Measurements from ENCODE around the gene TENM3. TPM values are rescaled to one million over a fixed set of nuclear protein-coding genes. Genes with fewer than 3 reads are reported as not detected.

TENM3 gene
- total RNA-seq, 1 donor from 2014 or later, result not detected

DNA sequence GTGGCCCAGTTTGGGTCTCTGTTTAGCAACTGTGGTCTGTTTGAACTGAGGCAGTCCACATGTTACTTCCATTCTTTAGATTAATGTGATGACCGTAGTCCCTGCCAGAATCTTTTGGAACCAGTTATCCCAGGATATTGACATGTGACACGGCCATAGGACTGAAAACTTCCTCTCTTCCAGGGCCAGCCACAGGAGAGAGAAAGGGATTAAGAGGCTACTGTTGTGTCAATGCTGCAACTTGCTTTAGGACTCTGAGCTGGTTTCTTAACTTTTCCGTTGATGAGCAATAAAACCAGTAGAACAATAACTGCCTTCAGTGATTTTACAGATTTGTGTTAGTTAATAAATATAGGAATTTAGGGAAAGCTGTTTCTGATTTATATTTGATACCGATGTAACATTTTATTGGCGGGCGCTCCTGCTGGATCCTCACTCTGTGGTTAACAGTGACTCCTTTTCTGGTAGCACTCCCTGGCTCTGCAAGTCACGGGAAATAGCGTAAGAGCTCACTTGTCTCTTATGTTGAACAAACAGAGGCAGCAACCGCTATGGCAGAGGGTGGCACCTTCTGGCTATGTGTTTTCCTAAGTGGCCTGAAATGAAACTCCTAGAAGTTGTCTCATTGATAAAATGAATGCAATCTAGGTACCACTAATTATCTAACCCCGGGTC, 2.5 kb downstream of the TENM3 start:
- Mint-ChIP-seq H3K36me3 (ENCODE audit: low read depth) (no peaks in the 10 kb centered on the region), H3K27ac (no peak overlapping the region), H3K4me3 (no peak overlapping the region), H3K4me1 (no peaks in the 10 kb centered on the region), H3K9me3 (peaks cover 9% of the 10 kb centered on the region), H3K27me3 (no peaks in the 10 kb centered on the region)
- ChIA-PET CTCF (no interaction called here), POLR2A (no interaction called here)
- intact Hi-C loops (cut with micrococcal nuclease), result no loop called here
- DNase-seq (no peak), ATAC-seq (ENCODE audit: low read depth) (no peak)
- TF ChIP-seq, protein P1, sequence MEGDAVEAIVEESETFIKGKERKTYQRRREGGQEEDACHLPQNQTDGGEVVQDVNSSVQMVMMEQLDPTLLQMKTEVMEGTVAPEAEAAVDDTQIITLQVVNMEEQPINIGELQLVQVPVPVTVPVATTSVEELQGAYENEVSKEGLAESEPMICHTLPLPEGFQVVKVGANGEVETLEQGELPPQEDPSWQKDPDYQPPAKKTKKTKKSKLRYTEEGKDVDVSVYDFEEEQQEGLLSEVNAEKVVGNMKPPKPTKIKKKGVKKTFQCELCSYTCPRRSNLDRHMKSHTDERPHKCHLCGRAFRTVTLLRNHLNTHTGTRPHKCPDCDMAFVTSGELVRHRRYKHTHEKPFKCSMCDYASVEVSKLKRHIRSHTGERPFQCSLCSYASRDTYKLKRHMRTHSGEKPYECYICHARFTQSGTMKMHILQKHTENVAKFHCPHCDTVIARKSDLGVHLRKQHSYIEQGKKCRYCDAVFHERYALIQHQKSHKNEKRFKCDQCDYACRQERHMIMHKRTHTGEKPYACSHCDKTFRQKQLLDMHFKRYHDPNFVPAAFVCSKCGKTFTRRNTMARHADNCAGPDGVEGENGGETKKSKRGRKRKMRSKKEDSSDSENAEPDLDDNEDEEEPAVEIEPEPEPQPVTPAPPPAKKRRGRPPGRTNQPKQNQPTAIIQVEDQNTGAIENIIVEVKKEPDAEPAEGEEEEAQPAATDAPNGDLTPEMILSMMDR (IDR thresholded peaks at IDR 0.05), result no peak

DNA sequence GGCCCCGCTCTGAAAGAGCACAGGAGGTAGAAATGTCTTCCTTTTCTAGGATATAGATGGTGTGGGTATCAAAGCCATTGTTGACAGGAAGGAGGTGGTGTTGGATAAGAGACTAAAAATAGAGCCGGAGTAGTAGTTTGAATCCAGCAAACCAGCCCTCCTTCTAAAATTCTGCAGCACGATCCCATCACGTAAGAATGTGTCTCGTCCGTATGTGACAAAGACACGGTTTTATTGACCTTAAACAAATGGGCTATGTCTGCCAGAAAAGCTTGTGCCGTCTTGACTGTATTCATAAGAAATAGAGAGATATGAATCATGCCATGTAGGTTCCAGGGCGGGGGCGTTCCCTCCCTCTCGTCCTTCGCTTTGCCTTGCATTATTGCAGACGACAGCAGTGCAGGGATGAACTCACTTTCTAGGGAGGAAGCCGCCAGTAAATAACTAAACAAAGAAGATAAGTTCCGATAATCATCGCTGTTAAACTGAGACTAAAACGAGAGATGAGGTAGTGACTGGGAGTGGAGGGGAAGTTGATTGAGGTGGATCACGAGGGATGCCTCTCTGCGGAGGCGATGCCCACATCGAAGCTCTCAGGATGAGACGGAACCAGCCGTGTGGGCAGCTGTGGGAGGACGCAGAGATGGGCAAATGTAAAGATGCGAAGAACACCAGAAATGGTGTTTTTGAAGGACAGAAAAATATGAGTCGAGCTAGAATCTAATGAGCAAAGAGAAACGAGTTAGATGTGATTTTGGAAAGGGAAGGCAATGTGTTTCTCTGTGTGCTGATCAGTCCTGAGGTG, 3.4 kb downstream of the TENM3 start:
- Mint-ChIP-seq H3K9me3 (peaks cover 9% of the 10 kb centered on the region), H3K4me1 (no peaks in the 10 kb centered on the region), H3K27ac (no peak overlapping the region), H3K36me3 (ENCODE audit: low read depth) (no peaks in the 10 kb centered on the region), H3K27me3 (no peaks in the 10 kb centered on the region), H3K4me3 (no peak overlapping the region)
- ChIA-PET POLR2A (no interaction called here), CTCF (no interaction called here)
- intact Hi-C loops (cut with micrococcal nuclease), result no loop called here
- DNase-seq (no peak), ATAC-seq (ENCODE audit: low read depth) (no peak)
- TF ChIP-seq, protein P1 (IDR thresholded peaks at IDR 0.05), result no peak

DNA sequence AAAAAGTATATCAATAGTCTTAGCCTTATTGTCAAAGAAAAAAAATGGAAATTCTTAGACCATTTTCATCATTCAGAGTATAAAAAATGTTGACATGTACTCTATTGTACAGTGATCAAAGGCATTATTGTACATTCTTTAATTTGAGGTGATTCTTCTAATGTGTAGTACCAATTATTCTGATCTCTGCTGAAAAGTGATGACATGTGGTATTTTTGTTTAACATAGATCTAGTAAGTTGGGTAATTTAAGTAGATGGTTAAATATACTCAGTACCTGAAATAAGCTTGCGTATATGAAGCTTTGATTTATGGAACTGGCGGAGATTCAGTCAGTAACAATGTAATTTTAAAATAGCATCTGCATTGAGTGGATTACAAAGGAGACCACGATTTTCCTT, 5.1 kb downstream of the TENM3 start:
- no peaks in the 10 kb centered on the region for H3K36me3 Mint-ChIP-seq (ENCODE audit: low read depth)
- TF ChIP-seq, protein P1 (IDR thresholded peaks at IDR 0.05), result no peak
- CTCF ChIA-PET, result no interaction called here
- no peaks in the 10 kb centered on the region for H3K27me3 Mint-ChIP-seq
- POLR2A ChIA-PET, result no interaction called here
- no peak overlapping the region for H3K4me3 Mint-ChIP-seq
- H3K27ac Mint-ChIP-seq, result no peak overlapping the region
- no peaks in the 10 kb centered on the region for H3K4me1 Mint-ChIP-seq
- intact Hi-C loops (cut with micrococcal nuclease), result no loop called here
- ATAC-seq (ENCODE audit: low read depth) (no peak), DNase-seq (no peak)
- peaks cover 4% of the 10 kb centered on the region for H3K9me3 Mint-ChIP-seq

DNA sequence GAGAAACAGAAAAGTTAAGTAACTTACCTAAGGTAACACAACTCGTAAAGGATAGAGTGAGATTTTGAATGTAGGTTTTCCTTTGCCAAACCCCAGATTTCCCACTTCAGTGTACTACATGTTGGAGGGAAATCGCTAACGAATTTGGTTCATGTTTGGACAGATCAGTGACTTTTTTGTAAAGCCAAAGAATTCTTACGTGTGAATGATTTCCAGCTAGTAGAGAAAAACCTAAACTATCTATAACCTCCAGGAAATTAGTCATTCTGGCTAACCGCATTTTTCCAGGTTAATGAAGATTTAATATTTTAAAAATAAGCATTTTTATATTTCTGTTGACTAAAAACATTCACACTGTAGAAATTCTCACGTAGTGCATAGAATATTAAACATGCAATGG, 7.2 kb downstream of the TENM3 start:
- ATAC-seq (ENCODE audit: low read depth) (no peak), DNase-seq (no peak)
- ChIA-PET CTCF (no interaction called here), POLR2A (no interaction called here)
- Mint-ChIP-seq H3K4me3 (no peak overlapping the region), H3K36me3 (ENCODE audit: low read depth) (no peaks in the 10 kb centered on the region), H3K9me3 (no peaks in the 10 kb centered on the region), H3K27me3 (no peaks in the 10 kb centered on the region), H3K4me1 (no peaks in the 10 kb centered on the region), H3K27ac (no peak overlapping the region)
- intact Hi-C loops (cut with micrococcal nuclease), result no loop called here
- TF ChIP-seq, protein P1 (IDR thresholded peaks at IDR 0.05), result no peak

DNA sequence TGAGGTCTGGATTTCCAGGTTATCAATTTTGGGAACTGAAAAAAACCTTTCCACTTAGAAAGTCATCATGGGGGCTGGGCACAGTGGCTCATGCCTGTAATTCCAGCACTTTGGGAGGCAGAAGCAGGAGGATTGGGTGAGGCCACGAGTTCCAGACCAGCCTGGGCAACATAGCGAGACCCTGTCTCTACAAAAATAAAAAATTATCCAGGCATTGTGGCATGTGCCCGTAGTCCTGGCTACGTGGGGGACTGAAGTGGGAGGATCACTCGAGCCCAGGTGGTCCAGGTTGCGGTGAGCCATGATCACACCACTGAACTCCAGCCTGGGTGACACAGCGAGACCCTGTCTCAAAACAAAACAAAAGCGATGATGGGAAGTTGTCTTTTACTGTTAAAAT, 7.9 kb downstream of the TENM3 start:
- H3K36me3 Mint-ChIP-seq (ENCODE audit: low read depth), result no peaks in the 10 kb centered on the region
- intact Hi-C loops (cut with micrococcal nuclease), result no loop called here
- no peaks in the 10 kb centered on the region for H3K4me1 Mint-ChIP-seq
- H3K9me3 Mint-ChIP-seq, result no peaks in the 10 kb centered on the region
- no peak overlapping the region for H3K27ac Mint-ChIP-seq
- DNase-seq (no peak), ATAC-seq (ENCODE audit: low read depth) (no peak)
- TF ChIP-seq, protein P1 (IDR thresholded peaks at IDR 0.05), result no peak
- ChIA-PET POLR2A (no interaction called here), CTCF (no interaction called here)
- no peaks in the 10 kb centered on the region for H3K27me3 Mint-ChIP-seq
- no peak overlapping the region for H3K4me3 Mint-ChIP-seq
